A673 (cell line): ENCODE results near the gene CDH9. TPM values are rescaled to one million over a fixed set of nuclear protein-coding genes. Genes with fewer than 3 reads are reported as not detected.

Source experiments
- BruUV-seq: library from RNA; stranded (reverse); fragments of 400-500 nt; replicated peaks from 2 replicates; lab custom pipeline; 2021; lab: Mats Ljungman, UMichigan
- CTCF ChIA-PET: fragments of 300-600 bp; sonication (Branson Sonifier 250); formaldehyde crosslinking; loops from one replicate; lab custom pipeline; 2022; ENCODE audit warnings: antibody characterized with exemption; lab: Charles Lee
- POLR2A ChIA-PET: fragments of 300-600 bp; sonication (Branson Sonifier 250); formaldehyde crosslinking; loops from one replicate; lab custom pipeline; 2022; ENCODE audit warnings: antibody characterized with exemption; ENCODE audit not compliant: low non-redundant PET; lab: Charles Lee
- DNase-seq: peaks from one replicate; pipeline ENCODE4 v3.0.0-alpha.2; 2015; ENCODE audit warnings: low spot score
- H3K27ac ChIP-seq: fragments of 200-600 bp; sonication (generic); 2 replicates; pipeline ENCODE4 v1.5.1; 2016; ENCODE audit warnings: mixed run types, low read depth, mild to moderate bottlenecking, mixed read lengths, antibody characterized with exemption, low read length; ENCODE audit not compliant: poor library complexity, severe bottlenecking
- H3K27me3 ChIP-seq: fragments of 200-600 bp; sonication (generic); replicated peaks from 2 replicates; pipeline ENCODE4 v1.6.1; 2017; ENCODE audit warnings: mixed run types, low read depth, mild to moderate bottlenecking, mixed read lengths, antibody characterized with exemption, low read length; ENCODE audit not compliant: insufficient read depth, poor library complexity
- H3K36me3 ChIP-seq: fragments of 200-600 bp; sonication (generic); 2 replicates; pipeline ENCODE4 v1.6.1; 2016; ENCODE audit warnings: mixed run types, mild to moderate bottlenecking, mixed read lengths, antibody characterized with exemption, low read length; ENCODE audit not compliant: insufficient read depth, poor library complexity, severe bottlenecking
- H3K4me1 ChIP-seq: fragments of 200-600 bp; sonication (generic); 2 replicates; pipeline ENCODE4 v1.6.1; 2017; ENCODE audit warnings: mixed run types, mild to moderate bottlenecking, mixed read lengths, antibody characterized with exemption, low read length; ENCODE audit not compliant: insufficient read depth, poor library complexity, severe bottlenecking
- H3K4me3 ChIP-seq: fragments of 200-600 bp; sonication (generic); 2 replicates; pipeline ENCODE4 v1.5.1; 2016; ENCODE audit warnings: low read depth, mixed run types, mild to moderate bottlenecking, mixed read lengths, low read length; ENCODE audit not compliant: poor library complexity, severe bottlenecking
- H3K9me3 ChIP-seq: fragments of 200-600 bp; sonication (generic); 2 replicates; pipeline ENCODE4 v1.6.1; 2016; ENCODE audit warnings: mixed run types, low read depth, mild to moderate bottlenecking, mixed read lengths, antibody characterized with exemption, low read length; ENCODE audit not compliant: poor library complexity, severe bottlenecking
- CTCF ChIP-seq: fragments of 300-800, 200-600 bp; sonication (generic); conservative IDR thresholded peaks from 2 replicates; pipeline ENCODE4 v1.5.1; 2017; ENCODE audit warnings: low read depth, mild to moderate bottlenecking, antibody characterized with exemption, low read length, moderate library complexity, mixed read lengths
- EZH2 ChIP-seq: fragments of 200-600 bp; sonication (generic); IDR thresholded peaks from 2 replicates; pipeline ENCODE4 v1.6.1; 2017; ENCODE audit warnings: borderline replicate concordance, low read depth, mild to moderate bottlenecking, mixed read lengths, antibody characterized with exemption, low read length; ENCODE audit not compliant: poor library complexity, severe bottlenecking
- intact Hi-C: fragments of 100-400 bp; cut with micrococcal nuclease; formaldehyde crosslinking; loops from one replicate; pipeline ENCODE4 v1.10.0; 2022; ENCODE audit not compliant: unreplicated experiment
- total RNA-seq: library from RNA; stranded (reverse); gene quantifications from 2 replicates; pipeline ENCODE4 v1.2.3, GENCODE V29; 2021

The CDH9 gene
- total RNA-seq, 1 experiment from 2014 or later: not detected

DNA sequence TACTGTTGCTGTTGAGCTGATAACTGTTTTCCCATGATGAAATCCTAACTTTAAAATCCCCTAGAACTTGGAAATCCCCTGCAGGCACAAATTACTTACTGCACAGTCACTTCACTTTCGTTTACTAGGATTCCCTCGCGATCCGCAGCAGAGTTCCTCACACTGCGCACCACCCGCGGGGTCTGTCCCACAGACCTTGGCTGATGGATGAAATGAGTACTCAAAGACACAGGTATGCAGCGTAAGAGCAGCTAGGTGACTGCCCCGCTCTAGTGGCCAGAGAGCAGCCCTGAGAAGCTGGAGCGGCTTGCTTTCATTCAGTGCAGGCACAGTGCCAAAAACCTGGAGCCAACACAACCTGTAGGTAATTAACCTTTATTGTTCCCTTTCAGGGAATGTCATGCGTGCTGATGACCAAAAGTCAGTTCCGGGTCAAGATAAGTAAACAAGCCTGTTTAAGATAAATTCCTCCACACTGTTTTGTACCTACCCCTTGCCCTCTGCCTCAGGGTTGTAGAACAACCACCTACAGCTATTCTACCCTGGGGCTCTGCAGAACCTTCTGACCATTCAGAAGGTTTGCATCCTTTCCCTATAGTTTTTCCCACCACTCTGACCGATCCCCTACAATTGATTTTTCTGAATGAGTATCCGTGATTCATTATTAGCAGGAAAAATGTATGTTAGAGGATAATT, 191.2 kb downstream of the CDH9 start:
- no peak for DNase-seq

DNA sequence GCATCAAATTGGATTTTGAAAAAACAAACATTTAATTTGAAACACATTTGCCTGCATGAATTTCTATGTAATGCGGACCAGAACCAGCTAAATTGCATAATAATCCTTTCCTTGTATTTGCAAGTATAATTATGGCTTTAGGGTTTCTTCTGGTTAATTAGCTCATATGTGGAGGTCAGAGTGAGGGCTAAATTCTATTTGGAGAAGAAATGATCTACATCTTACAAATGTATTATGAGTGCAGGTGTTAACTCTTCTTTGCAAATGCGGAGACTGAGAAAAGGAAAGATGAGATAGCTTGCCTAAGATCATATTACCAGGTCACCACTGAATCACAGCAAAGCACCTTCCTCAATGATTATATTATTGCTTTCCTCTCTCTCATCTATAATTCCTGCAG, 194.7 kb downstream of the CDH9 start:
- no peak overlapping the region for H3K4me3 ChIP-seq
- ChIA-PET POLR2A (no interaction called here), CTCF (no interaction called here)
- TF ChIP-seq CTCF: no peak
- TF ChIP-seq EZH2: no peak
- DNase-seq: no peak
- H3K27ac ChIP-seq: no peak overlapping the region
- no peaks in the 10 kb centered on the region for H3K4me1 ChIP-seq
- intact Hi-C loops: no loop called here
- H3K9me3 ChIP-seq: no peaks in the 10 kb centered on the region
- H3K36me3 ChIP-seq: no peaks in the 10 kb centered on the region
- no peaks in the 10 kb centered on the region for H3K27me3 ChIP-seq
- no TSS peak for BruUV-seq

More for the DNA sequence above, 191.2 kb downstream of the CDH9 start:
- no peak overlapping the region for H3K4me3 ChIP-seq
- ChIA-PET POLR2A (no interaction called here), CTCF (no interaction called here)
- no peak for TF ChIP-seq CTCF
- no peak for TF ChIP-seq EZH2
- intact Hi-C loops: no loop called here
- no peaks in the 10 kb centered on the region for H3K36me3 ChIP-seq
- no peaks in the 10 kb centered on the region for H3K9me3 ChIP-seq
- no peaks in the 10 kb centered on the region for H3K4me1 ChIP-seq
- BruUV-seq: no TSS peak
- no peaks in the 10 kb centered on the region for H3K27me3 ChIP-seq
- no peak overlapping the region for H3K27ac ChIP-seq

DNA sequence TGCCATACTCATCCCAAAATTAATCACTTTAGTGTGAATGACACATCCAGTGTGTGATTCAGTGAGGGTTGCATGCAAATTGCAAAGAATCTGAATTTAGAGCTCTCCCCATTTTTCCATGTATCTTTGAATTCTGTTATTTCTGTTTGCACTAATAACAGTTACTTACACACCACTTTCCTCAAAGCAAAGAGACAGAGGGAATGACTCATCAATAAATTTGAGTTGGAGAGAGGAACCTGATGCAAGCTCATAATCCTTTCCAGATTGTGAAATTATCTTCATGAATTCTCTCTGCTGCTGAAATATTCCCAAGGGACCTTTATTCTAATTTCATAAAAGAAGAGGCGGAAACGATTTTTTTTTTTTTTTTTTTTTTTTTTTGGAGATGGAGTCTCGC, 204.8 kb downstream of the CDH9 start:
- Histone ChIP-seq H3K27ac (peak overlapping the region; percentile 69), H3K4me1 (peaks cover 4% of the 10 kb centered on the region), H3K4me3 (no peak overlapping the region), H3K36me3 (no peaks in the 10 kb centered on the region), H3K9me3 (peaks cover 8% of the 10 kb centered on the region), H3K27me3 (no peaks in the 10 kb centered on the region)
- TF ChIP-seq EZH2 (no peak), CTCF (no peak)
- BruUV-seq: no TSS peak
- CTCF ChIA-PET: no interaction called here
- intact Hi-C loops: no loop called here
- peak; percentile 80 for DNase-seq
- POLR2A ChIA-PET: interaction anchor here (0.6 kb wide), 1 partner anchor 9 kb away, joined by 3 read pairs; no protein-coding TSS in a partner anchor
